ENCODE measurements around the gene BICRAL. TPM values are rescaled to one million over a fixed set of nuclear protein-coding genes. Genes with fewer than 3 reads are reported as not detected.
"Not testable (repeated sequence)": the region's sequence is repeated elsewhere in the genome, so short reads cannot be mapped to it uniquely, and the experiment has no call there.

The BICRAL gene
- total and polyA plus RNA-seq, 8 donors: 2.8 to 23.2 (median 7.0) TPM

GRCh38 chr6:42791706-42792320 lies 10.0 kb downstream of the BICRAL start:
- no peaks in the 10 kb centered on the region for H3K9me3 ChIP-seq
- 77 to 91% (median 85%) methylated on average over 3 of the region's 3 CpGs for WGBS, 5 donors
- intact Hi-C loops (cut with DNase I; ENCODE audit: low total_unique reads): no loop called here
- H3K4me3 ChIP-seq: no peak overlapping the region
- DNase-seq: no peak
- H3K36me3 ChIP-seq: no peaks in the 10 kb centered on the region
- peaks cover 28 to 60% (median 46%) of the 10 kb centered on the region in 4 donors for H3K4me1 ChIP-seq
- TF ChIP-seq EP300 (IDR thresholded peaks at IDR 0.05) (no peak), POLR2AphosphoS5 (IDR thresholded peaks at IDR 0.05) (no peak)
- peak overlapping the region in 4 of 5 donors; percentile 43 to 75 (median 55) for H3K27ac ChIP-seq
- H3K27me3 ChIP-seq: no peaks in the 10 kb centered on the region

DNA sequence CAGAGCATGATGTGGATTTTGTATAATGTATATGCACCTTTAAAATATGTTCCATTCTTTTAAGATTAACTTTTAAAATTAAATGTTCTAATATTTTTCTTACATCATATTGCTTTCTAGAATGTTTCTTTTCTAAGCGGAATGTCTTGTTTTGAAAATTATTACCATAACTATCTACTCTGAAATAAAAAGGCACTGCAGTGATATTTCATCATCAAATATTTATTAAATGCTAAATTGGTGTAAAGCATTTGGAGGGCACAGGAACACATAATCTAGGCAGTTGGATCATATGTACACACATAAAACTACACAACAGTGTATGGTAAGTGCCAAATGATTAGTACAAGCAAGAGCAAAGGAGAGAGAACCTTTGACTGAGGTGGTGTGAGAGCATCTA lies 13.8 kb downstream of the BICRAL start:
- TF ChIP-seq POLR2AphosphoS5 (IDR thresholded peaks at IDR 0.05) (no peak), POLR2A (IDR thresholded peaks at IDR 0.05) (no peak), EP300 (IDR thresholded peaks at IDR 0.05) (no peak)
- TF ChIP-seq, protein P1, sequence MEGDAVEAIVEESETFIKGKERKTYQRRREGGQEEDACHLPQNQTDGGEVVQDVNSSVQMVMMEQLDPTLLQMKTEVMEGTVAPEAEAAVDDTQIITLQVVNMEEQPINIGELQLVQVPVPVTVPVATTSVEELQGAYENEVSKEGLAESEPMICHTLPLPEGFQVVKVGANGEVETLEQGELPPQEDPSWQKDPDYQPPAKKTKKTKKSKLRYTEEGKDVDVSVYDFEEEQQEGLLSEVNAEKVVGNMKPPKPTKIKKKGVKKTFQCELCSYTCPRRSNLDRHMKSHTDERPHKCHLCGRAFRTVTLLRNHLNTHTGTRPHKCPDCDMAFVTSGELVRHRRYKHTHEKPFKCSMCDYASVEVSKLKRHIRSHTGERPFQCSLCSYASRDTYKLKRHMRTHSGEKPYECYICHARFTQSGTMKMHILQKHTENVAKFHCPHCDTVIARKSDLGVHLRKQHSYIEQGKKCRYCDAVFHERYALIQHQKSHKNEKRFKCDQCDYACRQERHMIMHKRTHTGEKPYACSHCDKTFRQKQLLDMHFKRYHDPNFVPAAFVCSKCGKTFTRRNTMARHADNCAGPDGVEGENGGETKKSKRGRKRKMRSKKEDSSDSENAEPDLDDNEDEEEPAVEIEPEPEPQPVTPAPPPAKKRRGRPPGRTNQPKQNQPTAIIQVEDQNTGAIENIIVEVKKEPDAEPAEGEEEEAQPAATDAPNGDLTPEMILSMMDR (IDR thresholded peaks at IDR 0.05): no peak
- Histone ChIP-seq H3K9me3 (no peaks in the 10 kb centered on the region), H3K4me1 (peaks cover 2 to 37% (median 20%) of the 10 kb centered on the region in 4 donors), H3K27ac (no peak overlapping the region), H3K36me3 (no peaks in the 10 kb centered on the region), H3K27me3 (no peaks in the 10 kb centered on the region), H3K4me3 (no peak overlapping the region)
- 96 to 100% (median 98%) methylated on average over 1 of the region's 1 CpG for WGBS, 5 donors
- no peak for DNase-seq
- intact Hi-C loops (cut with DNase I; ENCODE audit: low total_unique reads): no loop called here

GRCh38 chr6:42796171-42796570 lies 14.3 kb downstream of the BICRAL start:
- H3K9me3 ChIP-seq: no peaks in the 10 kb centered on the region
- DNase-seq: no peak
- H3K27ac ChIP-seq: no peak overlapping the region
- H3K36me3 ChIP-seq: no peaks in the 10 kb centered on the region
- intact Hi-C loops (cut with DNase I; ENCODE audit: low total_unique reads): no loop called here
- H3K4me3 ChIP-seq: no peak overlapping the region
- H3K4me1 ChIP-seq: peaks cover 0 to 37% (median 21%) of the 10 kb centered on the region in 4 donors
- 82 to 91% (median 87%) methylated on average over 4 of the region's 4 CpGs for WGBS, 5 donors
- H3K27me3 ChIP-seq: no peaks in the 10 kb centered on the region
- TF ChIP-seq POLR2AphosphoS5 (IDR thresholded peaks at IDR 0.05): no peak
- TF ChIP-seq POLR2A (IDR thresholded peaks at IDR 0.05): no peak
- TF ChIP-seq EP300 (IDR thresholded peaks at IDR 0.05): no peak
- TF ChIP-seq, protein P1 (IDR thresholded peaks at IDR 0.05): no peak

- DNase-seq; H3K36me3 ChIP-seq; H3K27ac ChIP-seq; H3K4me3 ChIP-seq; intact Hi-C loops (cut with DNase I; ENCODE audit: low total_unique reads); H3K27me3 ChIP-seq; H3K9me3 ChIP-seq: not testable (repeated sequence)
- WGBS, 5 donors: 84 to 94% (median 88%) methylated on average over 3 of the region's 3 CpGs
- H3K4me1 ChIP-seq: peaks cover 0 to 28% (median 20%) of the 10 kb centered on the region in 4 donors
Measured at GRCh38 chr6:42797696-42798095, 15.8 kb downstream of the BICRAL start.

DNA sequence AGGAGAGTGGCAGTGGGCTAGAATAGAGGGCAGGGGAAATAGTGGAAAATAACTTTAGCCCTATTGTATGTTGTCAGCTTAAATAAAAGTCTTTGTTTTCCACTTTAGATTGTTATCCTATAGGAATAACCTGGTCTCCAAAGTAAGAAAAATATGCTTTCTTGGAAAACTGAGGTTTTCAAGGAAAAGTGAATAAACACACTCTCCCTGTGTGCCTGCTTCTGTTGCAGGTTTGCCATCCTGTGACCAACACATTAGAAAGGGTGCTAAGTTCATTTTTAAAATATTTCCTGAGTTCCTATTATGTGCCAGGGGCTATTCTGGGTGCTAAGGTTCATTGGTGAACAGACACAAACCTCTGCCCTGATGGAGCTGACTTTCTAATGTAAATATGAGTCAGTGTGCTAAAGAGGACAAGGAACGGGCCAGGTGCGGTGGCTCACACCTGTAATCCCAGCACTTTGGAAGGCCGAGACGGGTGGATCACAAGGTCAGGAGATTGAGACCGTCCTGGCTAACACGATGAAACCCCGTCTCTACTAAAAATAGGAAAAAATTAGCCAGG lies 23.5 kb downstream of the BICRAL start:
- DNase-seq: no peak
- H3K36me3 ChIP-seq: peaks cover 0 to 9% (median 3%) of the 10 kb centered on the region in 4 donors
- H3K4me3 ChIP-seq: no peak overlapping the region
- no peak overlapping the region for H3K27ac ChIP-seq
- no peaks in the 10 kb centered on the region for H3K27me3 ChIP-seq
- H3K4me1 ChIP-seq: peaks cover 0 to 13% (median 11%) of the 10 kb centered on the region in 4 donors
- WGBS, 5 donors: 80 to 94% (median 90%) methylated on average over 7 of the region's 7 CpGs
- no peaks in the 10 kb centered on the region for H3K9me3 ChIP-seq
- intact Hi-C loops (cut with DNase I; ENCODE audit: low total_unique reads): no loop called here
- TF ChIP-seq EP300 (IDR thresholded peaks at IDR 0.05): no peak
- TF ChIP-seq POLR2AphosphoS5 (IDR thresholded peaks at IDR 0.05): no peak
- TF ChIP-seq, protein P1 (IDR thresholded peaks at IDR 0.05): no peak
- TF ChIP-seq POLR2A (IDR thresholded peaks at IDR 0.05): no peak

DNA sequence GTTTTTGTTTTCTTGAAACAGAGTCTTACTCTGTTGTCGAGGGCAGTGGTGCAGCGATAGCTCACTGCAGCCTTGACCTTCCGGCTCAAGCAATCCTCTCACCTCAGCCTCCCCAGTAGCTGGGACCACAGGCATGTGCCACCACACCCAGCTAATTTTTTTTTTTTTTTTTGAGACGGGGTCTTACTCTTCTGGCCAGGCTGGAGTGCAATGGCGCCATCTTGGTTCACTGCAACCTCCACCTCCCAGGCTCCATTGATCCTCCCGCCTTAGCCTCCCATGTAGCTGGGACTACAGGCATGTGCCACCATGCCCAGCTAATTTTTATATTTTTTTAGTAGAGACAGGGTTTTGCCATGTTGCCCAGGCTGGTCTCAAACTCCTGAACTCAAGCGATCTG lies 24.5 kb downstream of the BICRAL start:
- H3K9me3 ChIP-seq; H3K27ac ChIP-seq; DNase-seq; H3K36me3 ChIP-seq; intact Hi-C loops (cut with DNase I; ENCODE audit: low total_unique reads); H3K4me3 ChIP-seq; H3K27me3 ChIP-seq; H3K4me1 ChIP-seq: not testable (repeated sequence)
- WGBS, 5 donors: 97 to 99% (median 98%) methylated on average over 7 of the region's 7 CpGs

Data from stomach (tissue), 9 donors.